HFF-Myc (cell line): ENCODE measurements around the gene INAFM1.
"Not testable (repeated sequence)": the region's sequence is repeated elsewhere in the genome, so short reads cannot be mapped to it uniquely, and the experiment has no call there.

Source experiments
- DNase-seq: peaks from one replicate; pipeline ENCODE4 v3.0.0-alpha.2; 2011; ENCODE audit warnings: low read depth; ENCODE audit errors: extremely low read depth
- H3K4me3 ChIP-seq: replicated peaks from 2 replicates; pipeline ENCODE4 v1.5.1; 2011; ENCODE audit warnings: low read depth, mild to moderate bottlenecking, control low read depth, low read length
- TF ChIP-seq, protein P1 (sequence below): IDR thresholded peaks from 2 replicates; pipeline ENCODE4 v1.5.1; 2012; ENCODE audit warnings: mild to moderate bottlenecking, low read depth, low read length, control low read depth; ENCODE audit errors: missing control alignments

Gene INAFM1

DNA sequence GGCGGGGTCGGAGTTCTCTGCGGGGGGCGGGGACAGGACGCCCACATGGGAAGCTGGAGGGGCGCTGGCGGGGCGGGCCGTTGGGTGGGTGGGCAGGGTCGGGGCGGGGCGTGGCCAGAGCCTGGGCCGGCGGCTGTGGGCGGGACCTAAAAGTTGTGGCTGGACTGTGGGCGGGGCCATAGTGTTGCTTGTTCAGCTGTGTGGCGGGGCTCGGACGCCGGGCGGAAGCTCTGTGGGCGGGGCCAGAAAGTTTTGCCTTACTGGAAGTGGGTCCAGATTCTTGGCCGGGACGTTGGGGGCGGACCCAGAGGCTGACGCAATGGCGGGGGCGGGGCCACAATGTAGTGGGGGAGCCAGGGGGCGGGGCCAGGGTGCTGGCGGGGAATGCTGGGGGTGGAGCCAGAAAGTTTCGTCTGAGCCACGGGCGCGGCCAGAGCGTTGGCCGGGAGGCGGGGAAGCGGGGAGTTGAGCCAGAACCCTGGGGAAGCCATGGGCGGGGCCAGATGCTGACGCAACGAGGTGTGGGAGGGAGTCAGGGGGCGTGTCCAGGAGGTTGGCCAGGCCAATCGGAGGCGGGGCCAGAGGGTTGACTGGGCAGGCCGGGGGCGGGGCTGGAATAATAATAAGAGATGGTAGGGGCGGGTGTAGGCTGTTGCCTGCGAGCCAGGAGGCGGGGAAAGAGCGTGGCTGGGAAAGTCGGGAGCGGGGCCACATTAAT lies 17.8 kb upstream of the INAFM1 start:
- H3K4me3 ChIP-seq, result peak overlapping the region; percentile 61
- peak; percentile 96 for DNase-seq
- TF ChIP-seq, protein P1, sequence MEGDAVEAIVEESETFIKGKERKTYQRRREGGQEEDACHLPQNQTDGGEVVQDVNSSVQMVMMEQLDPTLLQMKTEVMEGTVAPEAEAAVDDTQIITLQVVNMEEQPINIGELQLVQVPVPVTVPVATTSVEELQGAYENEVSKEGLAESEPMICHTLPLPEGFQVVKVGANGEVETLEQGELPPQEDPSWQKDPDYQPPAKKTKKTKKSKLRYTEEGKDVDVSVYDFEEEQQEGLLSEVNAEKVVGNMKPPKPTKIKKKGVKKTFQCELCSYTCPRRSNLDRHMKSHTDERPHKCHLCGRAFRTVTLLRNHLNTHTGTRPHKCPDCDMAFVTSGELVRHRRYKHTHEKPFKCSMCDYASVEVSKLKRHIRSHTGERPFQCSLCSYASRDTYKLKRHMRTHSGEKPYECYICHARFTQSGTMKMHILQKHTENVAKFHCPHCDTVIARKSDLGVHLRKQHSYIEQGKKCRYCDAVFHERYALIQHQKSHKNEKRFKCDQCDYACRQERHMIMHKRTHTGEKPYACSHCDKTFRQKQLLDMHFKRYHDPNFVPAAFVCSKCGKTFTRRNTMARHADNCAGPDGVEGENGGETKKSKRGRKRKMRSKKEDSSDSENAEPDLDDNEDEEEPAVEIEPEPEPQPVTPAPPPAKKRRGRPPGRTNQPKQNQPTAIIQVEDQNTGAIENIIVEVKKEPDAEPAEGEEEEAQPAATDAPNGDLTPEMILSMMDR, result no peak

GRCh38 chr19:47257411-47258169 lies 17.1 kb upstream of the INAFM1 start:
- no peak for DNase-seq
- TF ChIP-seq, protein P1, result no peak
- H3K4me3 ChIP-seq, result peak overlapping the region; percentile 61

GRCh38 chr19:47258434-47258833 lies 16.3 kb upstream of the INAFM1 start:
- TF ChIP-seq, protein P1, result no peak
- H3K4me3 ChIP-seq, result peak overlapping the region; percentile 61
- no peak for DNase-seq

DNA sequence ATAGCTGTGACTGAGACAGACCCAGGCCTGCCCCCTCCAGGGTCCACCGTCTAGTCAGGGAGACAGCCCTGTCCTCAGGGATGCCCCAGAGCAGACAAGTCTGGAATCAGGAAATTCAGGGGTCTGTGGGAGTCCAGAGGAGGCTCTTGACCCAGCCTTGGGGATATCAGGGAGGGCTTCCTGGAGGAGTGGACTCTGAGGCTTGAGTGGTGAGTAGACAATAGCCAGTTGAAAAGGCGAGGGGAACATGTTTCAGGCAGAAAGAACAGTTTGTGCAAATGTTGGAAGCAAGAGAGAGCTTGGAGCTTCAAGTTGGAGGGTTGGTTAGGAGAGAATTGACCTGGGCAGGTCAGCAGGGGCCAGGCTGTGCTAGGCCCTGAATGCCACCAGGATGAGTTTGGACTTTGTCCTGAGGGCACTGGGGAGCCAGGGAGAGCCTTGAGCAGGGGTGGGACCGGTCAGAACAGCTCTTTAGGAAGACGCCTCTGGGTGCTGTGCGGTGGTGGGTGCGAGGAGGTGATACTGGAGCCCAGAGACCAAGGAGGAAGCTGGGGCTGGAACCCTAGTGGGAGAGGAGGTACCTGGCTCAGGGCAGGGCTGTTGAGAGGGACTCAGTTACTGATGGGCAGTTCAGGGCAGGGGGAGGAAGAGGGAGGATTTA lies 15.7 kb upstream of the INAFM1 start:
- H3K4me3 ChIP-seq, result no peak overlapping the region
- no peak for DNase-seq
- TF ChIP-seq, protein P1, result no peak

- no peak overlapping the region for H3K4me3 ChIP-seq
- no peak for DNase-seq
- TF ChIP-seq, protein P1, result no peak
Observed at GRCh38 chr19:47260476-47260875, 14.2 kb upstream of the INAFM1 start.

- not testable (repeated sequence) for DNase-seq, H3K4me3 ChIP-seq
Observed at GRCh38 chr19:47261946-47262793, 12.5 kb upstream of the INAFM1 start.
